NCI-H128 (cell line): Measurements from ENCODE around the gene ATP5PO.

ENCODE experiments used
- DNase-seq: peaks from one replicate; lab custom pipeline; 2025; ENCODE audit not compliant: unreplicated experiment; lab: John Stamatoyannopoulos, UW

ATP5PO gene, protein sequence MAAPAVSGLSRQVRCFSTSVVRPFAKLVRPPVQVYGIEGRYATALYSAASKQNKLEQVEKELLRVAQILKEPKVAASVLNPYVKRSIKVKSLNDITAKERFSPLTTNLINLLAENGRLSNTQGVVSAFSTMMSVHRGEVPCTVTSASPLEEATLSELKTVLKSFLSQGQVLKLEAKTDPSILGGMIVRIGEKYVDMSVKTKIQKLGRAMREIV

DNA sequence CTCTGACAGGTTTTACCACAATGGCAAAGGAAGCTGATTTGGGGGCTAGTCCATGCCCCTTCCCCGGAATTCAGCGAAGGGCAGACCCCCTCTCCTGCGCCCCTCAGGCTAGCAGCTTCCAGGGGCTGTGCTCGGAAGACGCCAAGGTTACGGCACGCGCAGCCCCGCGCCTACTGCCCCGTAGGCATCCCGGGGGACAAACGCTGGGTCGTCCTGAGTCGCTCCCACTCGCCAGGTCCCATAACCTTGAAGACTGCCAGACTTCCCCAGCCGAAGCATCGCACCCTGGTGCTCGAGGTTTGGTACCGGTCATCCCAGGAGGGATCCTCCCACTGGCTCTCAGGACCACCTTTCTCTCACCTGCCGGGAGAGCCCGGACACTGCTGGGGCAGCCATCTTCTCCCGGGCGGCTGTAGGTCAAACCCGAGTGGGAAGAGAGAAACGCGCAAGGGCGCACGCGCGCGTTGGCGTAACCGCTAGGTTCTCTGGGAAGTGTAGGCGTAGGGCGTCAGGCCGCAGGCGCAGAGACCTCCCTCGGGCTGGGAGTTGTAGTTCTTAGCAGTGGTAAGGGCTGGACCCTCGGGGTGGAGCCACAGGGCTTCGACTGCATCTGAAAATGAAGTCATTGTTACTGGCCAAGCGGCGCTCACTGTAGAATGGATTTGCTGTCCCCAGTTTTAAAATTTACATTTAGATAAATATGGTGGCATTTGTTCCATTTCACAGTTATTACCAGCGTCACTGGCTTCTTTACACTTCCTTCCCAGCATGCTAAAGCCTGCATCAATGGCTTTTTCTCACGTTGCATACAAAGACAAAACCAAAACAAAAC is at the start of gene ATP5PO:
Gene ATP5PO (minus strand): TSS at position 437 of the 832 bp plus-strand sequence. CDS start 41 bp downstream, at position 396.
- DNase-seq = peak; percentile 97

DNA sequence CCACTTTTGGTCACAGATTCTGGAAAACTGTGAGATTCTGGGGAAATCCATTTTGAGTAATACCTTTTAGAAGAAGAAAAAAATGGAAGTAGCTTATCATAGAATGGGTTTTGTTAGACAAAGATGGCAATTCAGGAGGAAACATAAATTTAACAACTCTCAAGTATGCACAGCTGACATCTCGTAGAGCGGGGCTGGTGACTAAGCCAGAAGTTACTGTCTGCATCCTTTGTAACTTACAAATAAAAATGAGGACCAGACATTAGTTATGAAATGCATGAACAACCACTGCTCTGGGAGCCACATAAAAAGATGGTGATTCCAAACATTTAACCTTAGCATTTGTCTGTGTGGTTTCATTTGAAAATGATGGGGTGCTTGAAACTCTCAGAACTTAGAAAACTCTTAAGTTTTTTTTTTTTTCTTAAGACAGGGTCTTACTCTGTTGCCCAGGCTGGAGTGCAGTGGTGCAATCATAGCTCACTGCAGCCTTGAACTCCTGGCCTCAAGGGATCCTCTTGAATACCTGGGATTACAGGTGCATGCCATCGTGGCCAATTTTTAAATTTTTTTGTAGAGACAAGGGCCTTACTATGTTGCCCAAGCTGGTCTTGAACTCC is 49.2 kb upstream of the ATP5PO start:
- DNase-seq = no peak

DNA sequence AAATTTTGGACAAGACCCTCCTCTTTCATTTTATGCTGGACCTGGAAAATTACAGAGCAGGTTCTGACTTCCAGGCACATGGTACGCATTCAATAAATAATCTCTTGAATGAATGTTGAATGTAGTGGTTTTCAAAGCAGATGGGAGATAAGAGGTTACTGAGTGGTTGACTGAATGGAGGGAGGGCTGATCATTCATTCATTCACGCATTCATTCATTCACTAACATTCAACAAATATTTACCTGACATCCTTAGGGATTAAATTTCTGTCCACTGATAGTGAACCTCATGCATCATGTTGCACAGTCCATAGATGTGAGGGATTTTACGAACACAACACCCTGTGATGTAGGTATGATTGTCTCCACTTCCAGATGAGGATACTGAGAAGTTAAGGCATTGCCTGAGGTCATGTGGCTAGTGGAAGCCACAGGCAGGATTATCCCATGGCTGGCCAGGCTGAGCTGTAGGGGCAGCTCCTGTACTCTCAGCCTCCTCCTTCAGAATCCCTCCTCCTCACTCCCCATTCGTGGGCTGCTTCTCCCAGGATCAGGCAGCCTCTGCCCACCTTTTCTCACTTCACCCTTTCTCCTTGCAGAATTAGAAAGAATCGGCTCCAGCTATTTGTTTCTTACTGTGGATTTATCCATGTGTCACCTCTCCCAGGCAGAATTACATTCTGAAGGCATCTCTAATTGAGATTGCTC is 48.4 kb upstream of the ATP5PO start:
- no peak for DNase-seq

DNA sequence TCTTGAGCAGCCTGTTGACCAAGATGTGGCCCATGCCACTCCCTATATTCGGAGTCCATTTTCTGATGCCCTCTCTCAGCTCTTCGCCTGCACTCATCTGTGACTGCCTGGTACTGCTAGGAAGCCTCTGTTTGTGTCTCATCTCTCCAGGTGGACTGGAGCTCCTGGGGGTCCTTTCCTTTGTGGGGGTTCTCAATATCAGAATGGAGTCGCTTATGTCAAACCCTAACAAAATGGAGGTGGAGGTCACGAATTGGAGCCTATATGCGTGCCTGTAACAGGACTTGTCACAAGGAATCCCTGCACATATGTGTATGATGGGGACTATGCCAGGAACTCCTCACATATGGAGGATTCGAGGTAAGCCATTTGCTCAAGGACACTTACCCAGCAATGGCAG is 46.7 kb upstream of the ATP5PO start:
- no peak for DNase-seq

DNA sequence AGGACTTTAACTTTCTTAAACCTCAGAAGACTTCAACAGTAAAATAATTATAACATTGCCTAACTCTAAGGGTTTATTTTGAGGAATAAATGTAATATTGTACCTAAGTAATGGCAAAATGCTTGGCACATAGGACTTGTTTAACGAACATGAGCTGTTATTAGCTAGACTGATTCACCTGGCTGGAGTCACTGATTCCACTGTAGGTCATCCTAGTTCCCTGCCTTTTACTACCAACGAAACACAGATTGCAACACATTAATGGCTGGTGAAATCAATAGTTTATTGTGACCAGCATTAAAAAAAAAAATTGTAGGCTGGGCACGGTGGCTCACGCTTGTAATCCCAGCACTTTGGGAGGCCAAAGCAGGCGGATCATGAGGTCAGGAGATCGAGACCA is 45.5 kb upstream of the ATP5PO start:
- DNase-seq = no peak

DNA sequence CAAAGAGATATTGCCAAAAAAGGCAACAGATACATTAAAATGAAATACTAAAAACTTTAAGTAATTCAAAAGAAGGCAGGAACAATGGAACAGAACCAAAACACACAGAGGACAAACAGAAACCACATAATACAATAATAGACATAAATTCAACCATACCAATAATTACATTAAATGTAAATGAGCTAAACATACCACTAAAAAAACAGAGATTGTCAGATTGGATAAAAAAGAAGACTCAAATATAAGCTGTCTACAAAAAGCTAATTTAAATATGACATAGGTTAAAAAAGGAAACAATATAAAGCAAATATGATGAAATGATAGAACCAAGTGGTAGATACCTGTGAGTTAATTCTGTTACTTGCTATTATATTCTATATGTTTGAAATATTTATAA is 44.1 kb upstream of the ATP5PO start:
- DNase-seq = no peak

DNA sequence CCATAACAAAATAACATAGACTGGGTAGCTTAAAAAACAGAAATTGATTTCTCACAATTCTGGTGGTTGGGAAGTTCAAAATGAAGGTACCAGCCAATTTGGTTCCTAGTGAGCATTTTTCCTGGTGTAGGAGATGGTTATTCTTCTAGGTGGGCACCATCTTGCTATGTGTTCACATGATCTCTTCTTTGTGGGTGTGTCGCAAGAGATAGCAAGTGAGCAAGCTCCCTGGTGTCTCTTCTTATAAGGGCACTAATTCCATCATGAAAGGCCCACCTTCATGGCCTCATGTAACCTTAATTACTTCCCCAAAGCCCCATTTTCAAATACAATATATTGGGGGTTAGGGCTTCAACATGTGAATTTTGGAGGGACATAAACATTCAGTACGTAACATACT is 38.8 kb upstream of the ATP5PO start:
- no peak for DNase-seq

DNA sequence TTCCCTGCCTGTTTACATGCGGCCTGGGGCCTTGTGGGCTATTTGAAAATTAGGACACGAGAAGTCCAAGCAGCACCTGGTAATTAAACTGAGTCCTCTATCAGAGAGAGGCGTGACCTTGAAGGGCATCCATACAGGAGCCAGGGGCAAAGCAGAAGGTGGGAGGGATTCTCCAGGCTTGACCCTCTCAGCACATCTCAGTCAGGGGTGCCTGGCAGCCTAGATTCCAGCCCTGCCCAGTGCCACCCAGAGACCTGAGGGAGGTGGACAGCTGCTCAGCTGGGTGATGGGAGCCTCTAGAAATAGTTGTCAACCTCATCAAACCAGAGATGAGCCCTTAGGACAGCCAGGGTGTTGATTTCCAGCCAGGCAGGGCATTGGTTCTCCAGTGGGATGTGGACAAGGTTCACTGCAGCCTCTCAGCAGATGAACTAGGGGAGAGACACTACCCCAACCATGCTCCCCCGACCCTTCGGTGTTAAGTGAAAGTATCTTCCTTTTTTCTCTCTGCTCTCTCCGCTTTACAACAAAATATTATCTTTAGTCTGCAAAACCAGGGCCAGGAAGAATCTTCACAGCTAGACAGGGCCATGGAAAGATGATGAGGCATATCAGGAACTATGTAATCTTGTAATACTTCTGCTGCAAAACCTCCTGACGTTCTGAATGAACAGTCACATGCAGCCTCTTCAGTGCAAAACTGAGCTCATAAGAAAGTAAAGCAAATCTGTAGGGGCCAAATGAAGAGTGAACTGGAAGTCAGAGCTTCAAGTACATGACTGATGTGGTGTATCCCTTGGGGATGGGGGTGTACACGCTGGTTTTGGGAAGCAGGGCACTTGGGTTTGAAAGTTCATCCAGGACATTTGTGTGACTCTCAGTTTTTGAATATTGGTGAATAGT is 35.9 kb upstream of the ATP5PO start:
- DNase-seq = no peak

DNA sequence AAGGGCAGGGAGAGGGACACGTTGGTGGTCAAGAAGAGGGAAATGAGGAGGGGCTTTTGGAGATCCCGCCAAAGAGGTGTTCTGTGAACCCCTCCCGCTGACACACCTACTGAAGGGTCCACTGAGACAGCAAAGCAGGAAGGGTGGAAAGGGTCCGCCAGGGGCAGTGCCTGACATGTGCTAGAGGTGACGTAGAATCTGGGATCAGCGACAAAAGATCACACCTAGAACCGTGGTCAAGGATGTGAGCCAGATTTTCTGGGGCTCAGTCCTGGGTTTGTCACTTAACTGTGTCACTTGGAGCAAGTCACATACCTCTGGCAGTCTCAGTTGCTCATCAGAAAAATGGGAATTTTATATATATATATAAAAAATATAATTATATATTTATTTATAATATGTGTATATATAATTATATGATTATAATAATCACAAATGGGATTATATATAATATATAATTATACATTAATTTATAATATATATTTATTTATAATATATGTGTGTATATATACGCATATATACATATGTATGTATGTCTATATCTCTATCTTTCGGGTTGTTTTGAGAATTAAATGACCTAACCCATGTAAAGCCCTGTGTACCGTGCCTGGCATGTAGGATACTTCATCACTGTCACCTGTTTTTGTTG is 35.0 kb upstream of the ATP5PO start:
- DNase-seq = no peak

DNA sequence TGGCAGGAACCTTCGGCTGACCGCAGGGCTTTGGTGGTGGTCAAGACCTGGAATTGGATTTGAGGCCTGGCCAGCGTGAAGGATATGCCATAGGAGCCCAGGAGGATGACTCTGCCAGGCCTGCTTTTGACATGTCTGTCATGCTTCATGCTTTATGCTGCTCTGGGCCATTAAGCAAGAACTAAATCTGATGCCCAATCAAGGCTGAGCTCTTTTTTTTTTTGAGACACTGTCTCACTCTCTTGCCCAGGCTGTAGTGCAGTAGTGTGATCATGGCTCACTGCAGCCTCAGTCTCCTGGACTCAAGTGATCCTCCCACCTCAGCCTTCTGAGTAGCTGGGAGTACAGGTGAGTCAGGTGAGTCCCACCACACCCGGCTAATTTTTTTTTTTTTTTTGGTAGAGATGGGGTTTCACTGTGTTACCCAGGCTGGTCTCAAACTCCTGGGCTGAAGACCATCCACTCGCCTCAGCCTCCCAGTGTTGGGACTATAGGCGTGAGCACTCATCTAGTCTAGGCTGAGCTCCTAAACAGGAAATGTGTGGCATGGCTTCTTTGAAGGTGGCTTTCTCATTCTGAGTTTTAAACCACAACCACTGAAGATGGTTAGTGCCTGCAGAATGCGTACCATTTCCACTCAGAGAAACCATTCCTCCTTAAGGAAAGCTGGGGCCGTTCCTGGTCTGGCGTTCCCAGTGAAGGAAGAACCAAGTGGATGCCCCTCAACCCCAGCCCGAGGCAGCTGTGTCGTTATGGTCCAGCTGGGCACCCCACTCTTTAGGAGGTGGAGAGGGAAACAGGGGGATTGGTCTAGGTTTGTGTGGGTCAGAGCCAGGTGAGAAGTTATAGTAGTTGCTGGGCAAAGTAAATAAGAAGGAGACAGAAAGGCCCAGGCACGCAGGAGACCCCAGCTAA is 34.2 kb upstream of the ATP5PO start:
- no peak for DNase-seq

DNA sequence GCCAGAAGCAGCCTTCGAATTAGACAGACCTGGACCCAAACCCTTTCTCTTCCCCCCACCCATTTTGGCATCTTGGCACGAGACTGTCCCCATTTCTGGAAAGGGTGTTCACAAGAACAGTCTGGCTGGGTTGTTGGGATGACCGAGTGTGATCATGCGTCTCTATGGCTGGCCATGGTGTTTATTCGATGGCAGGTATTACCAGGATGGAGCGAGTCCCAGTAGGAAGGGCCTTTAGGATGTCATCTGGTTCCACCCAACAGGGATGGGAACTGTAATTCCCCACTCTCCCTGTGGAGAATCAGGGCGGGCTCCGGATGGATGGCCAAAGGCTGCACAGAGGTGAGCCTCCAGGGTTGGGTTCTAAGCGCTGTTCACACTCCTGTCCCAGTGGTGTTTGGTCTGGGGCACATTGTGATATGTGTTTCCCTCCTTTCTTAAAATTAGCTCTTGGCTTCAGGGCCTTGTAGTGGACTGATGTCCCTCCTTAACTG is 33.4 kb upstream of the ATP5PO start:
- no peak for DNase-seq

DNA sequence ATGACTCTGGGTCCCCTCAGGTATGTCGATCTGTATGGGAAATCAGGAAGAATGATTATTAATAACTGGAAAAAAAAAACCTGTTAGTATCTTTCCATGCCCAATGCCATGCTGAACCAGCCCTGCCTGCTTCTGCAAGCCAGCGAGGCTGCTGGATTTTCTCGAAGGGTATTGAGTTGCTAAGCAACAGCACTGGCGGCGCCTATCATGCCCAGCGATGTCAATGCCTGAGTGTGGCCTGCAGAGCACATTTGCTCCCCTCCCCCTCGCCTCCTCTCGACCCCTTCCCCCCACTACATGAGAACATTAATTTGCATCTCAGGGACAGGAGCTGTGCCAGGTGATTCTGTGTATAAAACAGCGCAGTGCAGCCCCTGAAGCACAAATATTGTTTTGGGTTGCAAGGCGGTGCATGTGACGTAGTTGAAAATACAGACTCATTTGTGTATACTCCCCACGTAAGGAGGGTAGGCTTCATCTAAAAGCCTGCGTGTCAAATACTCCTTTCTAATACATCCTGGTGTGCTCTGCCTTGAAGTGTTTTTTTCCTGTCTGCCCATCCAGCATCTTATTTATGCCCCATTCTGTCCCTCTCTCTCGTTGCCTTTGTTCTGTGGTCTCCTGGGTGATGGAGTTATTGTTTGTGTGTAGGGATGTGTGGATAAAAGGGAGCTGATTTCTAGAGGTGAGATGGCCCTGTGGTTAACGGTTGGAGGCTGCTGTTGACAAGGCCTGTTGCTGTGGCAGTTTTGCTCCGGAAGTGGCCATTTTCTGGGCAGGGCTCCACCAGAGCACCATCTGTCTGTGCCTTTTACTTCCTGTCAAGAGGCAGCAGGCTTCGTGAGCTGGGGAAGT is 32.7 kb upstream of the ATP5PO start:
- peak; percentile 85 for DNase-seq

DNA sequence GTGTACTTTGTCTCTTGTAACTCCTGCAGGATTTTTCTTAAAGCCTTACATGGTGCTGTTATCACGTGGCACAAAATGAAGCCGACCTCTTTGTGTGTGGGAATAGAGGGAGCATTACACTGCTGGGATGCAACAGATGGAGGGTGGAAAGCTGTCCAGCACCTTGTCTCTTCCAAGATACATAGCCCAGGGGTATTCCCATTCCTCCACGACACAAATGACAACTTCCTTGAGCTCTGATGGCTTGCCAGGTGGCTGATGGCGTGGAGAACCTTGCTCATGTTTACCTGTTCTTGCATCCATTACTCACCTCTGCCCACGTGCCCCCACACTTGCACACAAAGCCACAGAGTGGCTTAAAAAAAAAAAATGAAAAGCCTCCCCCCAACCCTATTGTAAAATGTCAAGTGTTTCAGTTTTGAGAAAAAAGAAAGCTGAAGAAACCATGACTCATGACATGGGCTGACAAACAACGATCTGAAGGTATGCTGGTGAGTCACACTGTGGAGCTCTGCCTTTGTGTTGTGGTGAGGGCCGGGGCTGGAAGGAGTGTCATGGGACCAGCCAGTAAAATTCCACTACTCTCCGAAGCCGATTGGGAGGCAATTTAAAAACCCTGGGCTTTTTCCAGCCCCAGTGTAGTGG is 32.0 kb upstream of the ATP5PO start:
- DNase-seq = peak; percentile 57

DNA sequence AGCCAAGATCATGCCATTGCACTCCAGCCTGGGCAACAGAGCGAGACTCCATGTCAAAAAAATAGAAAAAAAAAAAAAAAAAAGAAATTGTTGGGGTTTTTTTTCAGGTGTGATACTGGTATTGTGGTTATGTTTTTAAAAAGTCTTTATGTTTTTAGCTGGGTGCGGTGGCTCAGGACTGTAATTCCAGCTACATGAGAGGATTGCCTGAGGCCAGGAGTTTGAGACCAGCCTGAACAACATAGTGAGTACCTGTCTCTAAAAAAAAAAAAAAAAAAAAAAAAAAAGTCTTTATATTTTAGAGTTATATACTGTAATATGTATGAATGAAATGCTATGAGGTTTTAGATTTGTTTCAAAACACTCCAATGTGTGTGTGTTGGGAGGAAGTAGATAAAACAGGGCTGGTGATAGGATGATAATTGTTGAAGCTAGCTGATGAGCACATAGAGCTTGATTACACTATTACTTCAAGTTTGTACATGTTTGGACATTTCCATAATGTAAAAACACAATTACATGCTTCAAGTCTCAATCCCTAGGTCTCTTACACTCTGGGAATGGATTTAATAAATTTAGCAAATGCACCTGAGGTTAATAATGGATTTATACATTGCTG is 30.2 kb upstream of the ATP5PO start:
- DNase-seq = no peak

DNA sequence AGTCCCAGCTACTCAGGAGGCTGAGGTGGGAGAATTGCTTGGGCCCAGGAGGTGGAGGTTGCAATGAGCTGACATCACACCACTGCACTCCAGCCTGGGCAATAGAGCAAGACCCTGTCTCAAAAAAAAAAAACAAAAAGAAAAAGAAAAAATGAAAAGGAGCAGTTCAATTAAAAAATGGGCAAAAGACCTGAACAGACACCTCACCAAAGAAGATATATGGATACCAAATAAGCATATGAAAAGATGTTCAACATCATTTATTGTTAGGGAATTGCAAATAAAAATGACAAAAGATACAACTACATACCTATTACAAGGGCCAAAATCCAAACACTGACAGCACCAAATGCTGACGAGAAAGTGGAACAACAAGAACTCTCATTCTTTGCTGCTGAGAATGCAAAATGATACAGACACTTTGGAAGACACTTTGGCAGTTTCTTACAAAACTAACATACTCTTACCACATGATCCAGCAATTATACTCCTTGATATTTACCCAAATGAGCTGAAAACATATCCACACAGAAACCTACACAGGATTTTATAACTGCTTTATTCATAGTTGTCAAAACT is 28.7 kb upstream of the ATP5PO start:
- DNase-seq = no peak

DNA sequence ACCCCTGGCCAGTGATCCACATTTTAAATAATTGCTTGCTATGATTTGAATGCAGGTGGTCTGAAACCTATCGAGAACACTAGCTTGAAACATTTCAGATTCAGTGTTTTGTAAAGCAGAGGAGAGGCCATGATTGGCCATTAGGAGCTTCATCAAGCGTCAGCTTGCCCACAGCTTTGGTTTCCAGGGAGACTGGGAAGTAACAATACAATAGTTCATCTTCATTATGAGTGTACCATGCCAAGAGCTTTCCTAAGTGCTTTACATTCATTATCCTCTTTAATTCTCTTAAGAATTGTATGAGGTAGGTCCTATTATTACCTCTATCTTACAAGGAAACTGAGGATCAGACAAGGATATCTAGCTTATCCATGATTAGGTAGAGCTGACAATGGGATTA is 27.7 kb upstream of the ATP5PO start:
- peak; percentile 73 for DNase-seq

DNA sequence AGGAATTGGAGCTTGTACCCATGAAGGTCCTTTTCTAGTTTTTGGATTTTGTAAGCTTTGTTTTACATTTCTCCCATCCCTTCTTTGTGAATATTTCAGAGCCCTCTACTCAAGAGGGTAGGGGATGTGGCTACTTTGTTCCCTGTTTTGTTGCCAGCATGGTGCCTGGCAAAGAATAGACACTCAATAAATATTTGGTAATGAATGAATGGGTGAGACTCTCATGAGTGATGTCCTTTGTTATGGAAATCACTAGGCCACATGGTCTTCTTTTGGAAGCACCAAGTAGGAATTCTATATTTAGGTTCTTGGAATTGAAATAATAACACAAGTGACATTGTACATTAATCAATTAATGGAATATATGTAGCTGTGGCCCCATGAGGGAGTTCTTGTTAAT is 26.8 kb upstream of the ATP5PO start:
- DNase-seq = no peak
